OCI-LY3 (cell line): Measurements from ENCODE around the gene WASHC4.

Experiments used
- CTCF ChIP-seq: fragments of 200-600, 300-600 bp; sonication (generic); IDR thresholded peaks from 2 replicates; pipeline ENCODE4 v1.5.1; 2014; ENCODE audit warnings: antibody characterized with exemption, low read length, low read depth
- EZH2phosphoT487 ChIP-seq: fragments of 200-600 bp; shearing (Covaris generic); IDR thresholded peaks from 2 replicates; pipeline ENCODE4 v1.6.1; 2018; ENCODE audit warnings: antibody characterized with exemption, mixed run types, low read depth

DNA sequence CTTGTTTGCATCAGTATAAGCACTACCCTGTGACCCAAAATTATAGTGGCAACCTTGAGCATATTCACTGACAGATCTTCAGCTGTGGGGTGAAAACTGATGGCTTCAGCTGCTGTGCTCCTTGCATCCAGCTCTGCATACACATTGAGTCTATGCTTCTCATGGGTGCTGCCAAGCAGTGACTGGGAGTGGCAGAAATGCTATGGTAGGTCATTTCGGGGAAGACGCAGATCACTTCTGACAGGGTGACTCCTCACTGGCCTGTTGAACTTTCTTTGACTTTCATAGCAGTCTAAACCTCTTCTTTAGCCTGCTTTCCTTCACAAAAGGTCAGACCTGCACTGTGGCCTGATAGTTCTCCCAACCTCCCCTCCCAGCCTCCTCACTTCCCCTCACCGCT, 17.7 kb upstream of the WASHC4 start:
- no peak for TF ChIP-seq CTCF
- no peak for TF ChIP-seq EZH2phosphoT487
